Measurements from ENCODE around the gene B4GALT1.
A peak's percentile ranks its signal among the peaks of the same experiment; 100 is the strongest.
"Not testable (repeated sequence)": the region's sequence is repeated elsewhere in the genome, so short reads cannot be mapped to it uniquely, and the experiment has no call there.

B4GALT1 gene

GRCh38 chr9:33162721-33163311 lies 4.3 kb downstream of the B4GALT1 start:
- DNase-seq (ENCODE audit: low read depth in 4 of 4, low spot score in 1 of 4): no peak

GRCh38 chr9:33161589-33162132 lies 5.5 kb downstream of the B4GALT1 start:
- DNase-seq (ENCODE audit: low read depth in 4 of 4, low spot score in 1 of 4): no peak

DNA sequence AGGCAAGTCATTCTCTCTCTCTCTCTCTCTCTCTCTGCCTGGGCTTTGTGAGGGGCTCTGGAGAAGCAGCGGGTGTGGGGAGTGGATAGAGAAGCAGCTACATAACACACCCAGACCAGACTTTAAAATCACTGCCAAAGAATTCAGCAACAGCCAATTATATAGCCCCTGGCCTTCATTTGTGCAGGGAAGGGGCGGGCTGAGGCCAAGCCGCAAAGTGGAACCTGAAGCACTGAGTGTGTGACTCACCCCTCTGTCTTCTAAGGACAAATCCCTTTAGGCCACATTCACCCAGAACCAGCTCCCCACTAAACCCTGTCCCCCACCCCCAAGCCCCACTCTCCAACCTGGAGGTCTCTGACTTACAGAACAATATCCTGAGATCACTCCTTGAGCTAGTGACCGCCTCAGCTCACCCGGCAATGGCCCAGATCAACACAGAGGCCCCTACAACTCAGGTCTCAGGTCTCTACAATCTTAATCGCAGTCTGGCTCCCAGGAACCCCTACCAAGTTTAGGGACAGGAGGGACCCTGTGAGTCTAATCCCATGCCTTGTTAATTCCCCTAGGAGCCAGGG lies 6.0 kb downstream of the B4GALT1 start:
- peak in 1 of 4 experiments; percentile 26 for DNase-seq (ENCODE audit: low read depth in 4 of 4, low spot score in 1 of 4)

- DNase-seq (ENCODE audit: low read depth in 4 of 4, low spot score in 1 of 4): not testable (repeated sequence)
These were observed 6.7 kb downstream of the B4GALT1 start for GRCh38 chr9:33160446-33160845.

GRCh38 chr9:33159777-33160127 lies 7.4 kb downstream of the B4GALT1 start:
- DNase-seq (ENCODE audit: low read depth in 4 of 4, low spot score in 1 of 4): peak in 2 of 4 experiments; percentile 42 to 51

DNA sequence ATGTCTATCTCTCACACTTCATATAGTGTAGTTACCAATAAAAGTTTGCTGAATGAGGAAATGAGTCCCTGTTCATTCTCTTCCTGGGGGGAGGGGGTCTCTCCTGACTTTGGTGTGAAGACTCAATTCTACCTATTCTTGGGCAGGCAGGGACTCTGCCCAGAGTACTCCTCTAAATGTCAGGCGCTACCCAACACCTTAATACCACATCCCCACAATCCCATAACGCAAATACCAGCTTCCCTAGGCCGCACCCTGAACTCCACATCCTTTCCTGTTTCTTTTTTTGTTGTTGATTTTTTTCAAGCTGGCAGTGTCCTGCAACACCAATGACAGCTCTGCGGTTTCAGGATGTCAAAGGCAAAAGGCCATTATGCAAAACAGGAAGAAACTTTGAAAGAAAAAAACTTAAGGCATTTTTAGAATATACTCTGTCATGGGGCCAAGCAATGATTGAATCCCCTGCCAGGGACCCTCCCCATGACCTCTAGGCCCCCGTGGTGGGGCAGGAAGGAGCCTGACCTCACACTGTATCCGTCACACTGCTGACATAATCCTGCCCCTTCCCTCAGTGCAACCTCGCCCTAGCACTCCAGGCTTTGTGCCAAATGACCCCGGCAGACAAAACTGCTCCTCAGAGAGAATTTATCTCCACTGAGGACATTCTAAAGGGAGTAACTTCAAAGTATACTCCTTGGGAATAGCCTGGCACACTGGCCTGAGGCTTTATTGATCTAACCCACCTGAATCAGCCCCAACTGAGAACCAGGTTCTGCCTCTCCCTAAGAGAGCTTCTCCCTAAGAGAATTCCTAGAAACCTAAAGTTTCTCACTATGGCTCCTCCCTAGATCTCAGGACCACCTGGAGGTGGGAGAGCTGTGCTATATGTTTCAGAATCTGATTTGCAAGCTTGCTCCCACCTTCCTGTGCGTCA lies 8.0 kb downstream of the B4GALT1 start:
- no peak for DNase-seq (ENCODE audit: low read depth in 4 of 4, low spot score in 1 of 4)

- no peak for DNase-seq (ENCODE audit: low read depth in 4 of 4, low spot score in 1 of 4)
These were observed 8.9 kb downstream of the B4GALT1 start for GRCh38 chr9:33157960-33158842.

GRCh38 chr9:33155393-33155792 lies 11.7 kb downstream of the B4GALT1 start:
- DNase-seq (ENCODE audit: low read depth in 4 of 4, low spot score in 1 of 4): no peak

DNA sequence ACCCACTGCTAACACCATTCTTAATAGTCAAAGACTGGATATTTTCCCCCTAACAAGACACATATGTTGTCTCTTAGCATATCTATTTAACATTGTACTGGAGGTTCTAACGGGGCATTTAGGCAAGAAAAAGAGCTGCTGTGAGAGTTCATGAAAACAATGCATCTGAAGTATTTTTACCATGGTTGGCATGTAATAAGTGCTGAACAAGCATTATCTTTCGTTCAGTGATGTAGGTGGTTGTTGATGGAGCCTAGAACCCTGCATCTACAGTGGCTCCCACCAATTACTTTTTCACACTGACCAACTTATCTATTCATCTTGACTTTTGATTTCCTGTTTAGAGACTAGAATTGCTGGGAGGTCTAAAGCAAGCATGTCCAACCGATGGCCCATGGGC lies 12.8 kb downstream of the B4GALT1 start:
- no peak for DNase-seq (ENCODE audit: low read depth in 4 of 4, low spot score in 1 of 4)

DNA sequence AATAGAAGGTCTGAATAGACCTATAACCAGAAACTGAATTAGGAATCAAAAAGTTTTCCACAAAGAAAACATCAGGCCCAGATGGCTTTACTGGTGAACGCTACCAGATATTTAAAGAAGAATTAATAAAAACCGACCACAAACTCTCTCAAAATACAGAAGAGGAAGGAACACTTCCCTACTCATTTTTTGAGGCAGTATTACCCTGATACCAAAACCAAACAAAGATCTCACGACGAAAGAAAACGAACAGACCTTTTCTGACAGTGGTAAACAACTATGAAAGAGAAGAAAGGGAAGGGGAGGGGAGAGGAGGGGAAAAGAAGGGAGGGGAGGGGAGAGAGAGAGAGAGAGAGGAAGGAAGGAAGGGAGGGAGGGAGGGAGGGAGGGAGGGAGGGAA lies 13.5 kb downstream of the B4GALT1 start:
- no peak for DNase-seq (ENCODE audit: low read depth in 4 of 4, low spot score in 1 of 4)

- no peak for DNase-seq (ENCODE audit: low read depth in 4 of 4, low spot score in 1 of 4)
These were observed 14.1 kb downstream of the B4GALT1 start for GRCh38 chr9:33153001-33153400.

GRCh38 chr9:33151601-33152000 lies 15.5 kb downstream of the B4GALT1 start:
- no peak for DNase-seq (ENCODE audit: low read depth in 4 of 4, low spot score in 1 of 4)

GRCh38 chr9:33151007-33151557 lies 16.1 kb downstream of the B4GALT1 start:
- no peak for DNase-seq (ENCODE audit: low read depth in 4 of 4, low spot score in 1 of 4)

GRCh38 chr9:33148367-33149014 lies 18.6 kb downstream of the B4GALT1 start:
- no peak for DNase-seq (ENCODE audit: low read depth in 4 of 4, low spot score in 1 of 4)

DNA sequence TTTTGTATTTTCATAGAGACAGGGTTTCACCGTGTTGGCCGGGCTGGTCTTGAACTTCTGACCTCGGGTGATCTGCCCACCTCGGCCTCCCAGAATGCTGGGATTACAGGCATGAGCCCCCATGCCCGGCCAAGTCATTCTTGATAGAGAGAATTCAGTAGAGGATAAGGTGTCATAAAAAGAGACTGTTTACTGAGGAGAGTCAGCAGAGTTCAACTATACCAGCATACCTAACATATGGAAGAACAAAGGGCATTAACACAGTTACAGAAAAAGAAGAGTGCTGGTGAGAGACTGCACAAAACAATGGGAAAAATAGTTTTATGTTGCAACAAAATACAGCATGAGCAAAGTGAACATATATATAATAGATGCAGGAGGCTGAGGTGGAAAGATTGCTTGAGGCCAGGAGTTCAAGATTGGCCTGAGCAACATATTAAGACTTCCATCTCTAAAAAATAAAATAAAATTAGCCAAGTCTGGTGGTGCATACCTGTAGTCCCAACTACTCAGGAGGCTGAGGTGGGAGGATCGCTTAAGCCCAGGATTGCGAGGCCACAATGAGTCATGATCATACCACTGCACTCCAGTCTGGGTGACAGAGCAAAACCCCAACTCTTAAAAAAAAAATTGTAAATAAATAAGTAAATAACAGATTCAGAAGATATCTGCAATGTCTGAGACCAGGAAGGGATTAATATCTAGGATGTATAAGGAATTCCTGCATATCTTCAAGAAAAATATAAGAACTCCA lies 19.5 kb downstream of the B4GALT1 start:
- DNase-seq (ENCODE audit: low read depth in 4 of 4, low spot score in 1 of 4): no peak

DNA sequence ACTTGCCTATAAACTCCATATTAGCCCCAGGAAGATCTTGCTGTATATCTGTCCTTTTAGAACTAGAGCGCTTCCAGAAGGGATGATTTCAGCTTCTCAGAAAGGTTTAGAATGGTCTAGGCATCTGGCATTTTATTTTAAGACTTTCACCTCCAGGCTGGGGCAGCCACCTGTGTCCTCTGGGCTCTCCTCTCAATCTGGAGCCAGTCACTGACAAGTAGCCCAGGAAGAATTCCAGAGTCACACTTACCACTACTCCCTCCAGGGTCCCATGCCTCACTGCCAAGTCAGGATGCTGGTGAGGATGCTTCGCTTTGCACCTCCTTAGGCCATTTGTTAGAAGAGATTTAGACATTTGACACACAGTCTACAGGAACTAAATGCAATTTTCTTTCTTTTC lies 20.8 kb downstream of the B4GALT1 start:
- DNase-seq (ENCODE audit: low read depth in 4 of 4, low spot score in 1 of 4): no peak

- DNase-seq (ENCODE audit: low read depth in 4 of 4, low spot score in 1 of 4): no peak
These were observed 22.6 kb downstream of the B4GALT1 start for GRCh38 chr9:33144551-33144950.

DNA sequence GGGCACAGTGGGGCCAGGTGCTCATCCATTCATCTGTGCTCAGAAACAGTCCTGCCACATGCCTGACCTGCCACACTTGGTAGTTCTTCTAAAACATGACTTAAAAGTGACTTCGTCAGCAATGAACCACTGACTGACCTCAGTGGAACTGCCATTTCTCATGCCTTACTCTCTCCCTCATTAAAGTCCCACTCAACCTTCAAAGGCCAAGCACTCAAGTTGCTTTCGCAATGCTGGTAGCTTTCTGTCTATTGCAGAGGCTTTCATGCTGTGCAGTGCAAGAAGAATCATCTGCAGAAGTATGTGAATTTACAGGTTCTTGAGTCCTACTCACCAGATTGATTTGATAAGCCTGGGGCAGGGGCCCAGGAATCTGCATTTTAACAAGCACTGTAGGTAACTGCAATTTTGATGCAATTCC lies 23.9 kb downstream of the B4GALT1 start:
- DNase-seq (ENCODE audit: low read depth in 4 of 4, low spot score in 1 of 4): no peak

GRCh38 chr9:33142535-33142934 lies 24.6 kb downstream of the B4GALT1 start:
- no peak for DNase-seq (ENCODE audit: low read depth in 4 of 4, low spot score in 1 of 4)
